ENCODE measurements around the gene DDX11. TPM values are rescaled to one million over a fixed set of nuclear protein-coding genes. Genes with fewer than 3 reads are reported as not detected.
"Not testable (repeated sequence)": the region's sequence is repeated elsewhere in the genome, so short reads cannot be mapped to it uniquely, and the experiment has no call there.

The DDX11 gene
- polyA plus RNA-seq, 3 donors = 41.2 to 86.3 (median 63.0) TPM

DNA sequence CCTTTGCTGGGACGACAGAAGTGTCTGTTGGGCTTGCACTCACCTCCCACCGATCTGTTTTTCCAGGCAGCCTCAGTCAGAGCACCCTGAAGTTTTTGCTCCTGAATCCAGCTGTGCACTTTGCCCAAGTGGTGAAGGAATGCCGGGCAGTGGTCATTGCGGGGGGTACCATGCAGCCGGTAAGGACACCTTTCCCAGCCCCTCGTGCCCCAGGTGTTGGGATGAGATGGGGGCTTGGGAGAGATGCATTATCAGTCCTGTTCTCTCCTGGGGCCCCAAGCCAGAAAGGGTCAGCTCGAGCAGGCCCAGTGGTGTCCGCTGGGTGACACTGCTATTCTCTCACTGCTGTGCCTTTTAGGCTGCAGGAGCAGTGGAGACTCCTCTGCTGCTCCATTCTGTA, 24.2 kb downstream of the DDX11 start:
- not testable (repeated sequence) for DNase-seq

- DNase-seq = not testable (repeated sequence)
Measured at GRCh38 chr12:31098363-31098762, 24.7 kb downstream of the DDX11 start.

- DNase-seq = not testable (repeated sequence)
Measured at GRCh38 chr12:31098771-31099170, 25.1 kb downstream of the DDX11 start.

DNA sequence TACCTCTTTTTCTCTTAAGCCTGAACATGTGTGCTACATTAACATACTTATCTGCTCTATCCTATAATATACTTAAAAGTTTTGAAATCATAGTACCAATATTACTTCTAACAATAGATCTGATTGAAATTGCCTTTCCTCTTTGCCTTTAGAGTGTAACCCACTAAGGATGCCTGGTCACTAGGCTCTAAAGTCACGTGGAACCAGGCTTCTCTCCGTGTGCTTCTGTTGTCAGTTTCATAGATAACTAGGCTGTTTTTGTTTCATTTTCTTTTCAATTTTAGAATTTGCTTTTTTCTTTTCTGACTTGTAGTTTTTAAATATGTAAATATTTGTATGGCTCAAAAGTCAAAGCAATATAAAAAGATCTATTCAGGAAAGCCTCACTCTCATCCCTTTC, 25.8 kb downstream of the DDX11 start:
- DNase-seq = not testable (repeated sequence)

- DNase-seq = not testable (repeated sequence)
Measured at GRCh38 chr12:31100503-31101208, 27.0 kb downstream of the DDX11 start.

GRCh38 chr12:31102125-31102524, 28.5 kb downstream of the DDX11 start:
- DNase-seq = not testable (repeated sequence)

GRCh38 chr12:31102596-31102995, 28.9 kb downstream of the DDX11 start:
- not testable (repeated sequence) for DNase-seq

DNA sequence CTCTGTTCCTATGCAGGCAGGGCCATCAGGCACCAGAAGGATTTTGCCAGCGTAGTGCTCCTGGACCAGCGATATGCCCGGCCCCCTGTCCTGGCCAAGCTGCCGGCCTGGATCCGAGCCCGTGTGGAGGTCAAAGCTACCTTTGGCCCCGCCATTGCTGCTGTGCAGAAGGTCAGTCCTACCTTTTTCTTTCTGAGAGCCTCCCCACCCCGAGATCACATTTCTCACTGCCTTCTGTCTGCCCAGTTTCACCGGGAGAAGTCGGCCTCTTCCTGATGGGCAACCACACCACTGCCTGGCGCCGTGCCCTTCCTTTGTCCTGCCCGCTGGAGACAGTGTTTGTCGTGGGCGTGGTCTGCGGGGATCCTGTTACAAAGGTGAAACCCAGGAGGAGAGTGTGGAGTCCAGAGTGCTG, 29.9 kb downstream of the DDX11 start:
- not testable (repeated sequence) for DNase-seq

DNA sequence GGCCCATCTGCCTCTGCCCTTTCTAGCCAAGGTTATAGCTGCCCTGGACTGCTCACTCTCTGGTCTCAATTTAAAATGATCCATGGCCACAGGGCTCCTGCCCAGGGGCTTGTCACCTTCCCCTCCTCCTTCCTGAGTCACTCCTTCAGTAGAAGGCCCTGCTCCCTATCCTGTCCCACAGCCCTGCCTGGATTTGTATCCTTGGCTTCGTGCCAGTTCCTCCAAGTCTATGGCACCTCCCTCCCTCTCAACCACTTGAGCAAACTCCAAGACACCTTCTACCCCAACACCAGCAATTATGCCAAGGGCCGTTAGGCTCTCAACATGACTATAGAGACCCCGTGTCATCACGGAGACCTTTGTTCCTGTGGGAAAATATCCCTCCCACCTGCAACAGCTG, 30.6 kb downstream of the DDX11 start:
- DNase-seq = not testable (repeated sequence)

DNA sequence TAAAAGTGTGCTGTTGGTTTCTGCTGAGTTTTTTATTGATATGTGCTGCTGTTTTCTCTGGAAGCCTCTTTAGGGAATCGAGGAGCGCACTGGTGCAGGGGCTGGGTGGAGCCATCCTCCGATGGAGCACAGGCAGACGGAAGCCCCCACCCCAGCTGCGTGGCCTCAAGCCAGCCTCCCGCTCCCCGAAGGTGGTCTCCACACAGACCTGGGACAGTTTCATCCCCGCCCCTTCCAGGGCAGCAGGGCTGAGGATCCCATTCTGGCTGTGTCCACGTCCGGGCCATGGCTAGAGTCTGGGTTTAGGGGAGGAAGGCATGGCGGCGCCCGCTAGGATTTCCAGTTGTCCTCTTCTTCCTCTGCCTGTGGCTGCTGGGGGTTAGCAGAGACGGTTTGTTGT, 31.1 kb downstream of the DDX11 start:
- not testable (repeated sequence) for DNase-seq

- DNase-seq = no peak
Measured at GRCh38 chr12:31105668-31106067, 32.0 kb downstream of the DDX11 start.

DNA sequence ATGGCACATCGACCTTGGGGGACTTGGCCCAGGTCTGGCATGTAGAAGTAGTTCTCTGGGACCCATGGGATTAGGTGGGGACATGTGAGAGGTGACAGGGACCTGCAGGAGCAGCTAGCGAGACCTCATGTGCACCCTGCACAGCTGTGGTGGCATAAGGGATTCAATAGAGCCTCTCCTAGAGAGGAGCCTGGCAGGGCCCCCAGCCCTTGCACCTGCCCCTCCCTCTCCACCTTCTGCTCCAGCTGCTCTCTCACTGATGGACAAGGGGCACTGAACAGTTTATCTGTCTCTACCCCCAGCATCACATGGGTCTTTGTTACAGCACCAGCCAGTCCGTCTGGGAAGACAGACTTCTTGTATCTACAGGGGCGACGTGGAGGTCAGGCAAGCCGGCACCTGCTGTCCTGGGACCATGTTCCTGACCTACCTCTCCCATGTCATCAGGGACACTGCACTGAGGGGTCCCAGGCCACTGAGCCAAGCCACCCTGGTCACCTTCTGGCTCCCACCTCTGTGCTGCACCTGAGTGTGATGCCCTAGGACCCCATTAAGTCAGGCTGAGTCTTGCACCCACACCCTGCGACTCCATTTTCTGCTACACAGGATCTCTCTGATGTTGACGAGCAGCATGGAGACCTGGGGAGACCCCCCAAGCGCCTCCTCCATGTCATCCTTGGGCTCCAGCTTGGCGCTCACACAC, 32.6 kb downstream of the DDX11 start:
- DNase-seq = no peak

DNA sequence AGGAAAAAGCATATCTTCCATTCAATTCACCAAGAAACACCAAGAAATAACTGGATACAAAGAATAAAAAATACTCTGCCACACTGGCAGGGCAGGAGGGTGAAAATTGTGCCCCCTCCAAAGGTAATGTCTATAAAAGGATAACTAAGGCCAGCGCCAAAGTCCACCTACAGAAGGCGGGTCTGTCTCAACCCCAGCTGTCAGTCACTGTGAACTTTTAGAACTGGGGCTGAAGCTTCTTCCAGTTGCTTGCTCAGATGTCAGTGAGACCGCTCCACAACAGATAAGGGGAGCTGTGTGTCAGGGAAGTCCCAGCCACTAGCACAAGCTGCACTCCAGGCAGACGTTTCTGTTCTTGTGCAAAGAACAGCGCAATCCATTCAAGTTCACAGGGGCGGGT, 36.1 kb downstream of the DDX11 start:
- DNase-seq = not testable (repeated sequence)

DNA sequence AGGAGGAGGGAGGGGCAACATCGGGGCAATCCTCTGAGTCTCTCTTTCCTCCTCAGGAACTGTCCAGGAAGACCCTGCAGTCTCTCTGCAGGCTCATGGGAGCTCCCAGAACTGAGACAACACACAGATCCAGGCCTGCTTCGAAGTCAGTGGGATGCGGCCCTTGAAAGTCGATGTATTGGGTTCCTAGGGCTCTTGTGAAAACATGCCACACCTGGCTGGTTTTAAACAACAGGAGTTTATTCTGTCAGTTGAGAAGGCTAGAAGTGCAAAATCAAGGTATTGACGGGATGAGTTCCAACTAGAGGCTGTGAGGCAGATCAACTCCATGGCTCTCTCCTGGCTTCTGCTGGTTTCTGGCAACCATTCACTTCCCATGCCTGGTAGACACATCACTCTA, 36.6 kb downstream of the DDX11 start:
- DNase-seq = not testable (repeated sequence)

DNA sequence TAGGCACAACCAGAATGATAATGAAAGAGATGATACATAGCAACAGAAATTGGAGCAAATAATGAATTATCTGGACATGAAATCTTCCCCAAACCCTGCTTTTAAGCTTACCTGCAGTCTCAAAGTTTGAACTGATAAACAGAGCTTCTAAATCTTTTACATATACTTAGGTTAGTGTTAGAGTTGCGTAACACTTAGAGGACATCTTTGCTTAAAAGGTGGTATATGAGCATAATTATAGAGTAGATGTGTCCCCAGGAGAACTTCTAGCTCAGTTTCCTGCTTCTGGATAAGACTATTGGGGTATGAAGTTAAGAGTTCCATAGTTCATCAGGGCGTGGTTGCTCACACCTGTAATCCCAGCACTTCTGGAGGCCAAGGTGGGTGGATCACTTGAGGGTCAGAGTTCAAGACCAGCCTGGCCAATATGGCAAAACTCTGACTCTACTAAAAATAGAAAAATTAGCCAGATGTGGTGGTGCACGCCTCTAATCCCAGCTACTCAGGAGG, 41.5 kb downstream of the DDX11 start:
- not testable (repeated sequence) for DNase-seq

- not testable (repeated sequence) for DNase-seq
Measured at GRCh38 chr12:31116846-31117202, 43.2 kb downstream of the DDX11 start.

DNA sequence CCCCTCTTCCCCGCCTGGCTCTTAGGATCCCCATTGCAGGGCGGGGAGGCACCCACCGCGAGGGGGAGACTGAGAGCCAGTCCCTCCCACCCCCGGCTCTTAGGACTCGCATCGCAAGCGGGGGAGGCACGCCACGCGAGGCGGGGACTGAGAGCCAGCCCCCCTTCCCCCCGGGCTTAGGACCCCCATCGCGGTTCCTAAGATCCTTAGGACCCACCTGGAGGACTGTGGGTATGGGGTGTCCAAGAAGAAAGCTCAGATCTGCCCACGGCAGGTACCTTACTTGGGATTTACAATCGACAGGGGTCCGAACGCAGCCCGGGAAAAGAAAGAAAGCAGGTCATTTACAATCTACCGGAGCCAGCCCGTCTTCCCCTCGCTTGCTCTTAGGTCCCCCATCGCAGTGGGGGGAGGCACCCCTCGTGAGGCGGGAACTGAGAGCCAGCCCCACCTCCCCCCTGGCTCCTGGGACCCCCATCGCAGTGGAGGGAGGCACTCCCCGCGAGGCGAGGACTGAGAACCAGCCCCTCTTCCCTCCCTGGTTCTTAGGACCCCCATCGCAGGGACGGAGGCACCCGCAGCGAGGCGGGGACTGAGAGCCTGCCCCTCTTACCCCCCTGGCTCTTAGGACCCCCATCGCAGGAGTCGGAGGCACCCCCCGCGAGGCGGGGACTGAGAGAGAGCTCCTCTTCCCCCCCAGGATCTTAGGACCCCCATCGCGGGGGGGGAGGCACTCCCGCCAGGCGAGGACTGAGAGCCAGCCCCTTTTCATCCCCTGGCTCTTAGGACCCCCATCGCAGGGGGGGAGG, 43.7 kb downstream of the DDX11 start:
- no peak for DNase-seq

- peak; percentile 58 for DNase-seq
Measured at GRCh38 chr12:31118347-31119191, 44.9 kb downstream of the DDX11 start.

DNA sequence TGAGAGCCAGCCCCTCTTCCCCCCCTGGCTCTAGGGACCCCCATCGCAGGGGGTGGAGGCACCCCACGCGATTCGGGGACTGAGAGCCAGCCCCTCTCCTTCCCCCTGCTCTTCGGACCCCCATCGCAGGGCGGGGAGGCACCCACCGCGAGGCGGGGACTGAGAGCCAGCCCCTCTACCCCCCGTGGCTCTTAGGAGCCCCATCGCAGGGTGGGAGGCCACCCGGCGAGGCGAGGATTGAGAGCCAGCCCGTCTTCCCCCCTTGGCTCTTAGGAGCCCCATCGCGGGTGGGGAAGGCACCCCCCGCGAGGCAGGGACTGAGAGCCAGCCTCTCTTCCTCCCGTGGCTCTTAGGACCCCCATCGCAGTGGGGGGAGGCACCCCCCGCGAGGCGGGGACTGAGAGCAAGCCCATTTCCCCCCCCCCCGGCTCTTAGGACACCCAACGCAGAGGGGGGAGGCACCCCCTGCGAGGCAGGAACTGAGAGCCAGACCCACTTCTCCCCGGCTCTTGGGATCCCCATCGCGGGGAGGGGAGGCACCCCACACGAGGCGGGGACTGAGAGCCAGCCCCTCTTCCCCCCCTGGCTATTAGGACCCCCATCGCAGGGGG, 45.6 kb downstream of the DDX11 start:
- DNase-seq = no peak

- DNase-seq = no peak
Measured at GRCh38 chr12:31119803-31120211, 46.1 kb downstream of the DDX11 start.

All from renal pelvis (tissue), 4 donors.